GOT3 (cell line): Measurements from ENCODE around the gene BCL10.

Source experiments
- DNase-seq: peaks from one replicate; lab custom pipeline; 2025; ENCODE audit warnings: mixed read lengths; lab: John Stamatoyannopoulos, UW

BCL10 gene

DNA sequence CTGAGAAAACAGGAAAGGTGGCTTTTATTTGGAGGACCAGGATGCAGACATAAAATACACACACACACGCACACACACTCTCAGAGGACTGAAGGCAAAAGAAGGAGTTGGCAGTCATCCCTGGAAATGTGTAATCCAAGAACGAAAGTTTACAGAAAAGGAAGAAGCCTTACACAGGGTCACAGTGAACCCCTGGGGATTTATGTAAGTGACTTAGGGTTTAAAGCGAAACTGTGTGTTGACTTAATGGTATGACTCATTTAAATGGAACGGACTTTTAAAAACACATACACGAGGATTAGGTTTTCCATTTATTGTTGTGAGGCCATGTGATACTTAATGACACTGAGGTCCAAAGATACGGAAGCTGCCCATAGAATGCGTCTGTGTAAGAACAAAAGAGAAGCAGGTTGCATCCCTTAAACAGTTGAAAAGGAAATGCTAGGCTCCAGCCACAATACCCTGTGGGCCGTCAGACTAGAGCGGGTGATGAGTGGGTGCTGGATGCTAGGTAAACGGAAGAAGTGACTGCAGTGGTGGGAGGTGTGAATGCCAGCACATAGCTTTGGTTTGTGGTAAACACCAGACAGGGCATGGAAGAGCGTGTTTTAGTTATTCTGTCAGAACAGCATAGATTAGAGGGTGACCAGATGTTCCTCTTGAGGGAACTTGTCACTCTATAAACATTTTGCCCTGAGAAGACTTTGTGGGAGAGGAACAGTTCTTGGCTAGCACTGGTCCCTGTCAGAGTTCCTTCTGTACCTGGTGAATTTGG, 21.6 kb upstream of the BCL10 start:
- no peak for DNase-seq

DNA sequence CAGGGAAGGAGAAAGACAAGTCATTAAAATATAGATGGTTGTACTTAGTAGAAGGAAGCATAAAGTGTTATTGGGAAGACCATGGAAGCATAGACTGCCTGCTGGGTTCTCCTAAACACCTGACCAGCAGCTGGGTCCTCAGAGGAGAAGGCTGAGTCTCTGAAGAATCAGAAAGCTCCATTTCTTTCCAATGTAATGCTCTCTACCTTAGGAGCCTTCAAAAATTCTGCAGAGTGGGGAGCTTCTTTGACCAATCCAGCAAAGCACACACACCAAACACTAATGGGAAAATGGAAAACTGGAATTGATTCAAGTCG, 21.1 kb upstream of the BCL10 start:
- DNase-seq, result no peak

DNA sequence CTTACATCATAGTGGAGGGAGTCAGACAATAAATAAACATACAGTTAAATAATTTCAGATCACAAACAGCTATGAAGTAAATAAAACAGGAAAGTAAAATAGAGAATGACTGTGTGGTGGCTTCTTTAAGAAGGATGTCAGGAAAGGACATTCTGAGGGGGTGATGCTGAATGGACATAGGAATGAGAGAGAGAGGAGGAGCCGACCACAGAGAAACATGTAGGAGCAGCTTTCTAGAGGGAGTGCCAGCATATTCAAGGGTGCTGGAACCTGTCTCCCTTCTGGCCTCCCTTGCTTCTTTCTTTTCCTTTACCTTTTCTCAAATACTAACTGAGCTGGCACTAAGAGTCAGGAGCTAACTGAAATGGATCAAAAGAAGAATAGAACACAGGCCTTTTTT, 20.5 kb upstream of the BCL10 start:
- no peak for DNase-seq

DNA sequence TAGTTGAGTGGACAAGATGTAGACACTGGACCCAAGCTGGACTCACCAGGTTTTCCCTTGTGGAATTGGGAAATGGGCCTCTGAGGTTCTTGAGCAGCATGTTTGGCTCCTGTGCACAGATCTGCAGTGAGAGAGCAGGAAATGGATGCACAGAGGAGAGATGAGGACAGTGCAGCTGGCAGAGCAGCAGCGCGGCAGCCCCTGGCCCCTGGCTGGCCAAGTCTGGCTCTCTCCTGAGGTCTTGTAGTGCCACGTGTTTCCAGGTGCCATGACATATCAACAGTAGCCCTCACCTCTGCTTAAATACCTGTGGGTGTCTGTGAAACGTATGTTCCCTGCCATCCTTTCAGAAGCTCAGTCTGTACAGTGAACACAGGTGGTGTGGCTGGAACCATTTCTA, 19.2 kb upstream of the BCL10 start:
- DNase-seq, result no peak

DNA sequence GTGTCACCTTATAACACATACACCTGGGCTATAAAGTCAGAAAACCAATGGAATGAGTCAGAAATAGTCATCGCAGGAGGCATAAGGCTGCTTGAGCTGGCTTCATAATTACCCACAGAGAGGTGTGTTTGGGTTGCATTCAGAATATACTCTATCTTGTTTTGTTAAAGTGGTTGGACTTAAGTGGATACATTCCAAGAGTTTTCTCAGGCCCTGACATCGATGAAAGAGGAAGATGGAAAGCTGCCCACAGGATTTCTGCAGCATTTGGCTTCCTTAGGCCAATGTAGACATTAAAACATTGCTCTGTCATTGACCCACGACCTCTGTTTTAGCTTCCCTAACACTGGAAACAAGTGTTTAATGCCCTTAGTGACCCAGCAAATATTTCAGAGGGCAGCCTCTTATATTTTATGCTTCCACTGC, 18.6 kb upstream of the BCL10 start:
- no peak for DNase-seq

DNA sequence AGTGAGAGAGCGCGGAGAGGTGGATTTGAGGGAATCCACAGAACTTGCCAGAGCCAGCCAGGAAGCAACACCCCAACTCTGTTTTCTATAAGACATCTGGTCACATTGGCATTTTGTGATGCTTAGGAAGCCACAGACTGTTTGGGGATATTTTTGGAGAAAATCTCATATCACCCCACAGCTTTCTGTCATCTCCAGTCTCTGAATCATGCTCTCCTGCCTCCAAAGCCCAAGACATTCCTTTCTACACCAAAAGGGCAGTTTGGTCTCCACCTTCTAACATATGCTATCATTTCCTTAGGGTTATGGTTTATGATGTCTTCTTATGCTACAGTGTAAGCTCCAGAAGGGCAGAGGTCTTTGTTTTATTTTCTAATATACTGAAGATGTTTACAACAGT, 14.4 kb upstream of the BCL10 start:
- DNase-seq, result no peak

DNA sequence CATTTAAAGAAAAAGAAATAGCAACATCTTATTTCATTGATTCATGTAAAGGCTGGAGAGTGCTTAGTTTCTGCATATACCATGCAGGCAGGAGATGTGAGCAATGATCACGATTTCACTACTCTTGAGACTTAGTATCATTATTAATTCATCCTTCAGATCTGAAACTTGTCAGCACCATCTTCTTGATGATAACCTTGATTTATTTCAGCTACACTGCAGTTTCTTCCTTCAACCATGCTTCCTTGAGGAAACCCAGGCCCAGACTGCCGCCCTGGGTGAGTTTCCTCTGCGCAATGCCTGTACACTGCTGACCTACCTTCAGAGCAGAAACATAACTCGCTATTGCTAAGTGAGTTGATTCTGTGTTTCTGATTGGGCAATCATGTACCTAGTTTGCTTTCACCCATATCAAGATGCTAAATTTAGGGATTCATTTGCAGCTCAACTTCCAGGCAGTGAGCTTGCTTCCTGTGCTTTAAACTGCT, 13.5 kb upstream of the BCL10 start:
- DNase-seq, result no peak

DNA sequence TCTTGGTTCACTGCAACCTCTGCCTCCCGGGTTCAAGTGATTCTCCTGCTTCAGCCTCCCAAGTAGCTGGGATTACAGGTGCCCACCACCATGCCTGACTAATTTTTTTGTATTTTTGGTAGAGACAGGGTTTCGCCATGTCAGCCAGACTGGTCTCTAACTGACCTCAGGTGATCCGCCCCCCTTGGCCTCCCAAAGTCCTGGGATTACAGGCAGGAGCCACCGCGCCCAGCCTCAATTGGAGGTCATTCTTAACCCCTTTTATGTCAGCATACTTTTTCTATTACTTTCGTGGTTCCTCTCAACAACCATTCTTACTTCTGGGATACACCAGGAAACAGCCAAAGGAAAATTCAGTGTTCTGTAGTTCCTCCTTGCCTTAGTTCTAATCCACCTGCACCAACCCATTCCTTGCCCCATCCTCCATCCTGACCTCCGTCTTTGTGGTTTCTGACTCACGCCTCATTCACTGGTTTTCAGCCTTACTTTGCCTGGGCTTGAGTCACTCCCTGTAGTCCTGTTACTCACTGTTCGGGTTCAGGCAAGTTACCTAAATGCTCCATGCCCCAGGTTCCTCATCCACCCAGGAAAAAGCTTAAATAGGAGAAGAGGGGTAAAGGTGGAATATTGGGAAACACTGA, 12.9 kb upstream of the BCL10 start:
- DNase-seq, result no peak

DNA sequence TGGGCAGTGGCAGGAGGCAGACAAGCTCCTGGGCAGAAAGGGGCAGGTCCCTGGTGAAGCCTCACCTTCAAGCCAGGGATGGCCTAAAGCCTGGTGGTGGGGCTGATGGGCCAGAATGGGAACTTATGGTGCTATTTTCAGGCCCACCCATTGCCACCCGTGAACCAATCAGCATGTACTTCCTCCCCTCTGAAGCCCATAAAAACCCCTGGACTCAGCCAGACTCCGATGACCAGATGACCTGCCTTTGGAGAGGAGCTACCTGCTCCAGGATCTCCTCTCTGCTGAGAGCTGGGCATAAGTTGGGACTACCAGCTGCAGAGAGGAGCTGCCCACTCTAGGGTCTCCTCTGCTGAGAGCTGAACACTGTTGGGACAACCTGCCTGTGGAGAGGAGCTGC, 7.8 kb upstream of the BCL10 start:
- DNase-seq, result no peak

DNA sequence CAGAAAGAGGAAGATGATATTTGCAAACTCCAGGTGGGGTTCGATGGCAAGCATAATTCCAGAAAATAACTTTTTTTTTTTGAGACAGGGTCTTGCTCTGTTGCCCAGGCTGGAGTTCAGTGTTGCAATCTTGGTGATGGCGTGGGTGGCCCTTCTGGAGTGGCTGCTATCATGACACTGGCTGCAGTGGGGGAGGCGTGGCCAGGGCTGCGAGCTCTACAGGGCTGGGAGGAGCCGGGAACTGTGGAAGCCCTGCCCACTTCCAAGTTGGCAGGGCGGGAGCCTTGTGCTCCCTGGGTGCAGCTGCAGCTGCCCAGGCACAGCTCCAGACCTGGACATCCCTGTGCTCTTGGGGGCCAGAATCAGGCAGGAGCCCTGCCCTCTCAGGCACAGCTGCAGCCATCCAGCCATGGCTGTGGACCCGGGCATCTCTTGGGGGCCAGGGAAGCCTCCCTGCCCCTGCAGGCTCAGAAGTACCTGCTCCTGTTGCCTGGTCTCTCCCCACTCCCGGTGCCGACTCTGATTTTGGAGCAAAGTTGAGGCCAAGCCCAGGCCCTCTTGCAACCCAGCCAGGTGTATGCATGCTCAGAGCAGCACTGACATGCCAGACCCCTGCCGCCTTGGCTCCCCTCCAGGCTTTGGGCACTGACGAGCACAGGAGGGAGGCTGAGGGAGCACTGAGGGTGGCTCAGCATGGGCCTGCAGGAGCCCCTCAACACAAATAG, 7.2 kb upstream of the BCL10 start:
- DNase-seq, result no peak

DNA sequence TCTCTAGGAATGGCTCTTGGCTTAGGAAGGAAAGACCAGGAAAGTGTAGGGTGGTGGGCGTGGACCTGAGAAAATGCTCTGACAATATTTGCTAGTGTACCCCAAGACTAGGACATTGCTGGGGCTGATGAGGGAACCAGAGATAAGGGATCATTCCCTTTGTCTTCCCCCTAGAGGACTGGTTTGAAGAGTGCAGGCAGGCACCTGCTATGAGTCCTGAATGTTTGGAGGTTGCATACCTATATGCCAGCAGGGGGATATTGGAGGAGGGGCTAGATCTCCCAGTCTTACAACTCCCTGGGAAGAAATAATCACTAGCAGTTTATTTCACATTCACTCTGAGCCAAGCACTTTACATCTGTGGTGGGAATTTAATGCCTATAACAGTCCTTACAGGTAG, 6.0 kb upstream of the BCL10 start:
- no peak for DNase-seq

DNA sequence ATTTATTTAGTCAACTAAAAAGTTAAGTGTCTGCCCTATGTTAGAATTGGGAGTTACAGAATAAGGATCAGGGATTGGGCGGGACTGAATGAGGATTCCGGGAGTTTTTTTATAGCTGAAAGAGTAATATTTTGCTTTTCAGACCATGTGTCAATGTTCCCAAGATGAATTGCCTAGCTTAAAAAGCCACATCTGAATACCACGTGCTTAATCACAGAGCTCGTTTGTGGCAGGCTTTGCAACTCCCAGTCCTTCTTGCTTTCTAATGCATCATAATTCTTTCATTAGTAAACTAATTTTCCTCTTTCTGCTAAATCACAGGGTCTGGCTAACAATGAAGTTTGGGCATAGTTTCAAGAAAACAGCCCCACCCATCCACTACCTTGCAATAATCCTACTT, 4.2 kb upstream of the BCL10 start:
- DNase-seq, result no peak

DNA sequence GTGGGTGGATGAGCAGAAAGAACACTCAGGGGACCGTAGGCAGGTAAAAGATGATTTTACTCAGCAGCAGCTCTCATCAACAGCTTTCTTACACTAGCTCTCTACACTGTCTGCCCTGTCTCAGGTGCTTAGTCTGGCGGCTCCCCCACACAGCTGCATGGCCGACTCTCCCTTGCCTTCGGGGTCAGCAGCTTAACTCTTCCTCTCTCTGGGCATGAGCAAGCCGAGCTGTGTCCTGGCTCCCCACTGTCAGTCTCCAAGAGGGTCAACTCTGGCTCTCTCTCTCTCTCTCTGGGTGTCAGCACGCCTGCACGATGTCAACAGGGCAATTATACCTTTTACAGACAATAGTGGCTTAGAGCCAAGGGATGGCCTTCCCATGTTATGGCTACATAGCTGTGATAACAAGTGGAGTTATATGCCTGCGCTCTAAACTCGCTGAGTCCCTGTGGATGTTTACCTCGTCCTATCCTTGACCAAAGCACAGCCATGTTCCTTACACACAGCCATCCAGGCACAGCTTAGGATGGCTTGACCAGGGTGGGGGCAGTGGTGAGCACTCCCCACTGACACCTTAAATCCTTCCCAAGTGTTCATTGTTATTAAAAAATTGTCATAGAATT, 3.1 kb upstream of the BCL10 start:
- DNase-seq, result no peak

DNA sequence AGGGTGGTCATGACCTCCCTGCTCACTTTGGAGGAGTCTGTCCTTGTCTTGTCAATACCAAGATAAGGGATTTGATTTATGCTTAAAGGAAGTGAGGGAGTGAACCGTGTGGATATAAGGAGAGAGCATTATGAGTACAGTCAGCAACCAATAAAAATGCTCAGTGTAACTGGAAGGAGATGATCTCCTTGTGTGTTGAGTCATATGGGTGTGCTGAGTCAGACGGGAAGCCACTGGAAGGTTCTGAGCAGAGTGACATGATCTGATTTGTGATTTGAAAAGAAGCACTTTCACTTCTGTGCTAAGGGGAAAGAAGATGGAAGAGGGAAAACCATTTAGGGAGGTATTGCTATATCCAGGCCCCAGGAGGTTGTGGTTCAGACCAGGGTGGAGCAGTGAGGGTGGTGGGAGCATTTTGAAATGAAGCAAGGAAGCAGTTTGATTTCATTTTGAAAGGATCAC, 2.5 kb upstream of the BCL10 start:
- no peak for DNase-seq

DNA sequence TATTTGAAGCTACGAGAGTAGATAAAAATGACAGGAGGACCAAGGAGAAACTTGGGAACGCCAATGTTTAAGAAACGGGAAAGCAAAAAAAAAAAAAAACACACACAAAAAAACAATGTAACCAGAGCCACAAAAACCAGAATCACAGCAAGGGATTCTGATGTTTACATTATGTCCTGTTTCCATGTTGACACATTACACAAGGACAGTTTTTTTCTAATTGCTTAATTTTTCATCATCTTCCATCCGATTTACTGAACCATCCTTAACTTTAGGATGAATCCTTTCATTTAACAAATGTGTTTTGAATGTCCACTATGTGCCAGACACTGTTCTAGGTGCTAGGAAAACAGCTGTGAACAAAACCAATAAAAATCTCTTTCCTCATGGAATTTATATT, 1.4 kb upstream of the BCL10 start:
- DNase-seq, result no peak

DNA sequence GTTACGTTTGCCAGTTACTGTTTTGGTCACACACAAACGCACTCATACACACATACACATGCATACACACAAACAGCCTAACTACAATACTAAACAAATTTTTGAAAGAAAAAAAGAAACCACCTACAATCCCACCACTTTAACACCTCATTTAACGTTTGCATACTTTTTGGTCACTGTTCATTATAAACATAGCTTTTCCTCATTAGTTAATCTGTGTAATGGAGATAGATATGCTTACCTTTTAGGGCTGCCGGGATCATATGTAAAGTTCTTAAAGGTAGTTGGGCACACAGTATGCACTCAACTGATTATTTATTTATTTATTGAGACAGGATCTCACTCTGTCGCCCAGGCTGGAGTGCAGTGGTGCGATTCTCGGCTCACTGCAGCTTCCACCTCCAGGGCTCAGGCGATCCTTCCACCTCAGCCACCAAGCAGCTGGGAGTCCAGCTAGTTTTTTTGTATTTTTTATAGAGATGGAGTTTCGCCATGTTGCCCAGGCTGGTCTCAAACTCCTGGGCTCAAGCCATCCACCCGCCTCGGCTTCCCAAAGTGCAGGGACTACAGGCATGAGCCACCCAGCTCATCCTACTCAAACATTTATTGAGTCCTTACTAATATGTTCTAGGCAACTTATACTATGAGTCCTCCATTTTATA, 677 bp upstream of the BCL10 start:
- DNase-seq, result no peak

DNA sequence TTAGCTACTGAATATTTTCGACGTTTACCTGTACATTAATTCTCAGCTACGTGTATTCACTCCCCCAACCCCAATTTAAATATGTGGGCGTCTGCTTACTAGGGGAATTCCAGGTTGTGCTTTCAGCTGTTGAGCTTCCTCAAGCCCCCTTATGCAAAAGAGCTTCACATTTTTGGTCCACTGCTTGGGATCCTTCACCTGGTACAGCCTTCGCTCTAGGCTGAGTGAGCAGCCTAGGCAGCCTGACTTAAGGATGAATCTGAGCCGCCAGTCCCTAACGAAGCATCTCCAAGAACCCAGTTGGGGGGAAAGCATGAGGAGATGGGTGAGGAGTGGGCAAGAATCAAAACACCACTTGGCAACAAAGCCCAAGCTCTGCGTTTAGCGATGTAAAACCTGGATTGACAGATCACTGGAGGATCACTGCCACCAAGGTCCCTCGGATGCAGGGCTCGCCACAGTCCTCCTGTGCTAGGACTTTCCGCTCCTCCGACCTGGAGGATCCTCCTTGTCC, 674 bp downstream of the BCL10 start:
- no peak for DNase-seq

DNA sequence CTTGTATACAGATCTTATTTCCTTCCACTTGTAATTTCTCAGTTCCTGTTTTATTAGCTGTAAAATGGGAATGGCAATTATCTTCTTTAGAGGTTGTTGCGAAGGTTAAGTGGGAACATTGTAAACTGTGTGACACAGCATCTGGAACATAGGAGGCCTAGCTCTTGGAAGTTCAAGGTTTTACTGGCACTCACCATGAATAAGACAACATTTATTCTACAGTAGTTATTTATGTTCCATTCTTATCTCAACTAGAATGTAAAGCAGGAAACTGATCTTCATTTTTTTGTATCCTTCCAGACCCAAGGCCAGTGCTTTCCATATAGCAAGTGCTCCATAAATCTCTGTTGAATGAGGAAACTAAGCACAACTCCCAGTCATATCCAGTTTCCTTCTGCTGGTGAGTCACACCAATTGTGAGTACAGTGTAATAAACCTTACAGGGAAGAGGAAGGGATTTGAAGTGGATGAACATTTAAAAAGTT, 1.4 kb downstream of the BCL10 start:
- DNase-seq, result no peak

DNA sequence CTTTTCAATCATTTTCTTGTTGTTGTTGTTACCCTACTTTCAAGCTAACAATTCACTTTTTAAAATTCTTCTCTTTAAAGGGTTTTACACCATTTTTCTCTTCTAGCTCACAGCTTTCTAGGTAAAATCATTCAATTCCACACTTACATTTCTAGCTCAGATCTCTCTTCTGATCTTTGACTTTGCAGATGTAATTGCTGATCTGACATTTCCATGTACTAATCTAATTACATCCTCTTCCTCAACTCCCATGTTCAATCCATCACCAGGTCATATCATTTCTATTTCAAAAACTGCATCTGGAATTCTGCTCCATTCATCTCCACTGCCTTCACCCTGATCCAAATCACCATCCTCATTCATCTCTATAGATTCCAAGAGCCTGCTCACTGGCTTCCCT, 3.0 kb downstream of the BCL10 start:
- DNase-seq, result no peak

DNA sequence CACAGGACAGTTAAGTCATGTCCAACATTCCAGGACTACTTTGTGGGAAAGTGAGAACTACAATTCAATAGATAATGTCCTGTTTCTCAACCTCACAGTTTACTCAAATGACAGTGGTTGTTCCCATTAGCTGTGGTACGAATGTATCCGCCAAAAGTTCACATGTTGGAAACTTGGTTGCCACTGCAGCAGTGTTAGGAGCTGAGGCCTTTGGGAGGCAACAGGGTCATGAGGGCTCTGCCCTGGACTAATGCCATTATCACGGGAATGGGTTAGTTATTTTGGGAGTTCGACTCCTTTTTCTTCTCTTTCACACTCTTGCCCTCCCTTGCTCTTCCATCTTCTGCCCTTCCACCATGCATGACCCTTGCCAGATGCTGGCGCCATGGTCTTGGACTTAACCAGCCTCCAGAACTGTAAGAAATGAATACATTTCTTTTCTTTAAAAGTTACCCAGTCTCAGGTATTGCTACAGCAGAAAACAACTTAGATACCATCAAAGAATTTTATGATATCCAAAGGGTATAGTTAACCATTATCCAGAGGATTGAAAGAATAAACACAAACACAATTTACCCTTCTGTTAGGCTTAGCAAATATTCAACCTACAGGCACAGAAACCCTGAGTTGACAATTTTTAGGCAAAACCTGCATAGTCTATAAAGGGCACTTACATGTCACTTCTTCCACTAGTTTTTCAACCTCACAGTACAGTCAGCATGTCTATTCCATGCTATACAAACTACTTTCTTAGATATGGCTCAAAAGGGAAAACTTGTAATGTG, 7.4 kb downstream of the BCL10 start:
- no peak for DNase-seq

DNA sequence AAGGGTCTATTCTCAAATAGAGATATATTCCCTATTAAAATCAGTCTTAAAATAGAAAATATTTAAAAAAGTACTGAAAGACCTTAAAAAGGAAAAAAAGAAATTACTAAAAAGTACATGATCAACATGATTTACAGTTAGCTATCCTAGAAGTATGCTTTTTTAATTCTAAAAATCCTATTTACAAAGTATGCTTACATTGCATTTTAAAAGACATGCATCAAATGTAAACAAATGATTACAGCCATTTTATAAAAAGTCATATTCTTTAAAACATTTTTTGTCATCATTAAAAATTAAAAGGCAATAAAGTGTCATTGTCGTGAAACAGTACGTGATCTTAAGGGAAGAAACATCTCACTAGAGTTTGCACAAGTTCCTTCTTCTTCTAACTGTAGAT, 9.1 kb downstream of the BCL10 start:
- DNase-seq, result no peak
